SK-N-SH treated with all-trans-retinoic acid at 6 μM for 48 hours (cell line): Measurements from ENCODE around the gene CTDSP1.

Experiments used
- ESRRG ChIP-seq: fragments of 250-450 bp; sonication (Bioruptor Pico); IDR thresholded peaks from 2 replicates; pipeline ENCODE4 v1.6.1; 2021; ENCODE audit warnings: mild to moderate bottlenecking
- ISL1 ChIP-seq: fragments of 250-450 bp; sonication (Bioruptor Pico); IDR thresholded peaks from 2 replicates; pipeline ENCODE4 v2.1.2; 2022; ENCODE audit warnings: mild to moderate bottlenecking, moderate library complexity
- OSR1 ChIP-seq: fragments of 250-450 bp; sonication (Bioruptor Pico); IDR thresholded peaks from 2 replicates; pipeline ENCODE4 v1.8.0; 2022; ENCODE audit warnings: moderate library complexity, mild to moderate bottlenecking, inconsistent platforms
- RARB ChIP-seq: fragments of 250-450 bp; sonication (Bioruptor Pico); IDR thresholded peaks from 2 replicates; pipeline ENCODE4 v1.8.0; 2021; ENCODE audit warnings: mild to moderate bottlenecking, moderate library complexity
- TCF4 ChIP-seq: fragments of 250-450 bp; sonication (Bioruptor Pico); IDR thresholded peaks from 2 replicates; pipeline ENCODE4 v1.8.0; 2021; ENCODE audit warnings: mild to moderate bottlenecking, moderate library complexity, borderline replicate concordance
- TOX ChIP-seq: fragments of 250-450 bp; sonication (Bioruptor Pico); IDR thresholded peaks from 2 replicates; pipeline ENCODE4 v1.8.0; 2021; ENCODE audit warnings: mild to moderate bottlenecking, moderate library complexity, borderline replicate concordance
- ZC3H10 ChIP-seq: fragments of 250-450 bp; sonication (Bioruptor Pico); IDR thresholded peaks from 2 replicates; pipeline ENCODE4 v1.5.1; 2021; ENCODE audit warnings: mild to moderate bottlenecking, moderate library complexity
- ZFP3 ChIP-seq: fragments of 250-450 bp; sonication (Bioruptor Pico); IDR thresholded peaks from 2 replicates; pipeline ENCODE4 v1.5.0; 2020; ENCODE audit warnings: mild to moderate bottlenecking, moderate library complexity
- ZNF565 ChIP-seq: fragments of 450-650 bp; formaldehyde crosslinking; conservative IDR thresholded peaks from 2 replicates; pipeline ENCODE4 v1.5.0; 2020; ENCODE audit warnings: low read depth, mild to moderate bottlenecking, moderate library complexity
- TF ChIP-seq, protein P1 (sequence below): fragments of 250-450 bp; sonication (Bioruptor Pico); IDR thresholded peaks from 2 replicates; pipeline ENCODE4 v1.8.0; 2020; ENCODE audit warnings: mild to moderate bottlenecking, moderate library complexity, borderline replicate concordance
- TF ChIP-seq, protein P2 (sequence below): fragments of 250-450 bp; sonication (Bioruptor Pico); IDR thresholded peaks from 2 replicates; pipeline ENCODE4 v1.5.1; 2021; ENCODE audit warnings: mild to moderate bottlenecking, moderate library complexity
- TF ChIP-seq, protein P3 (sequence below): fragments of 250-450 bp; sonication (Bioruptor Pico); IDR thresholded peaks from 2 replicates; pipeline ENCODE4 v1.5.0; 2020; ENCODE audit warnings: mild to moderate bottlenecking, moderate library complexity

DNA sequence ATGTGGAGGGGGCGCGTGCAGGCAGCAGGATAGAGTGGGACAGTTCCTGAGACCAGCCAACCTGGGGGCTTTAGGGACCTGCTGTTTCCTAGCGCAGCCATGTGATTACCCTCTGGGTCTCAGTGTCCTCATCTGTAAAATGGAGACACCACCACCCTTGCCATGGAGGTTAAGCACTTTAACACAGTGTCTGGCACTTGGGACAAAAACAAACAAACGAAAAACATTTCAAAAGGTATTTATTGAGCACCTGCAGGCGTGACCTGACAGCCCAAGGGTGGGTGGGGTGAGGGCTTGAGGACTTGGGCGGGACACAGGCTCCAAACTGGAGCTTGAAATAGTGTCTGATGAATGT is 4.6 kb upstream of the CTDSP1 start:
- TF ChIP-seq ISL1 (CRISPR knock-in tag) (no peak), RARB (CRISPR knock-in tag) (no peak), TOX (CRISPR knock-in tag) (no peak), ESRRG (CRISPR knock-in tag) (no peak), OSR1 (CRISPR knock-in tag) (no peak), ZFP3 (CRISPR knock-in tag) (no peak), ZC3H10 (CRISPR knock-in tag) (no peak), TCF4 (no peak), ZNF565 (CRISPR knock-in tag) (no peak)
- TF ChIP-seq, protein P1, sequence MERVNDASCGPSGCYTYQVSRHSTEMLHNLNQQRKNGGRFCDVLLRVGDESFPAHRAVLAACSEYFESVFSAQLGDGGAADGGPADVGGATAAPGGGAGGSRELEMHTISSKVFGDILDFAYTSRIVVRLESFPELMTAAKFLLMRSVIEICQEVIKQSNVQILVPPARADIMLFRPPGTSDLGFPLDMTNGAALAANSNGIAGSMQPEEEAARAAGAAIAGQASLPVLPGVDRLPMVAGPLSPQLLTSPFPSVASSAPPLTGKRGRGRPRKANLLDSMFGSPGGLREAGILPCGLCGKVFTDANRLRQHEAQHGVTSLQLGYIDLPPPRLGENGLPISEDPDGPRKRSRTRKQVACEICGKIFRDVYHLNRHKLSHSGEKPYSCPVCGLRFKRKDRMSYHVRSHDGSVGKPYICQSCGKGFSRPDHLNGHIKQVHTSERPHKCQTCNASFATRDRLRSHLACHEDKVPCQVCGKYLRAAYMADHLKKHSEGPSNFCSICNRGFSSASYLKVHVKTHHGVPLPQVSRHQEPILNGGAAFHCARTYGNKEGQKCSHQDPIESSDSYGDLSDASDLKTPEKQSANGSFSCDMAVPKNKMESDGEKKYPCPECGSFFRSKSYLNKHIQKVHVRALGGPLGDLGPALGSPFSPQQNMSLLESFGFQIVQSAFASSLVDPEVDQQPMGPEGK (CRISPR knock-in tag), result no peak
- TF ChIP-seq, protein P2, sequence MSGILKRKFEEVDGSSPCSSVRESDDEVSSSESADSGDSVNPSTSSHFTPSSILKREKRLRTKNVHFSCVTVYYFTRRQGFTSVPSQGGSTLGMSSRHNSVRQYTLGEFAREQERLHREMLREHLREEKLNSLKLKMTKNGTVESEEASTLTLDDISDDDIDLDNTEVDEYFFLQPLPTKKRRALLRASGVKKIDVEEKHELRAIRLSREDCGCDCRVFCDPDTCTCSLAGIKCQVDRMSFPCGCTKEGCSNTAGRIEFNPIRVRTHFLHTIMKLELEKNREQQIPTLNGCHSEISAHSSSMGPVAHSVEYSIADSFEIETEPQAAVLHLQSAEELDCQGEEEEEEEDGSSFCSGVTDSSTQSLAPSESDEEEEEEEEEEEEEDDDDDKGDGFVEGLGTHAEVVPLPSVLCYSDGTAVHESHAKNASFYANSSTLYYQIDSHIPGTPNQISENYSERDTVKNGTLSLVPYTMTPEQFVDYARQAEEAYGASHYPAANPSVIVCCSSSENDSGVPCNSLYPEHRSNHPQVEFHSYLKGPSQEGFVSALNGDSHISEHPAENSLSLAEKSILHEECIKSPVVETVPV (CRISPR knock-in tag), result no peak
- TF ChIP-seq, protein P3, sequence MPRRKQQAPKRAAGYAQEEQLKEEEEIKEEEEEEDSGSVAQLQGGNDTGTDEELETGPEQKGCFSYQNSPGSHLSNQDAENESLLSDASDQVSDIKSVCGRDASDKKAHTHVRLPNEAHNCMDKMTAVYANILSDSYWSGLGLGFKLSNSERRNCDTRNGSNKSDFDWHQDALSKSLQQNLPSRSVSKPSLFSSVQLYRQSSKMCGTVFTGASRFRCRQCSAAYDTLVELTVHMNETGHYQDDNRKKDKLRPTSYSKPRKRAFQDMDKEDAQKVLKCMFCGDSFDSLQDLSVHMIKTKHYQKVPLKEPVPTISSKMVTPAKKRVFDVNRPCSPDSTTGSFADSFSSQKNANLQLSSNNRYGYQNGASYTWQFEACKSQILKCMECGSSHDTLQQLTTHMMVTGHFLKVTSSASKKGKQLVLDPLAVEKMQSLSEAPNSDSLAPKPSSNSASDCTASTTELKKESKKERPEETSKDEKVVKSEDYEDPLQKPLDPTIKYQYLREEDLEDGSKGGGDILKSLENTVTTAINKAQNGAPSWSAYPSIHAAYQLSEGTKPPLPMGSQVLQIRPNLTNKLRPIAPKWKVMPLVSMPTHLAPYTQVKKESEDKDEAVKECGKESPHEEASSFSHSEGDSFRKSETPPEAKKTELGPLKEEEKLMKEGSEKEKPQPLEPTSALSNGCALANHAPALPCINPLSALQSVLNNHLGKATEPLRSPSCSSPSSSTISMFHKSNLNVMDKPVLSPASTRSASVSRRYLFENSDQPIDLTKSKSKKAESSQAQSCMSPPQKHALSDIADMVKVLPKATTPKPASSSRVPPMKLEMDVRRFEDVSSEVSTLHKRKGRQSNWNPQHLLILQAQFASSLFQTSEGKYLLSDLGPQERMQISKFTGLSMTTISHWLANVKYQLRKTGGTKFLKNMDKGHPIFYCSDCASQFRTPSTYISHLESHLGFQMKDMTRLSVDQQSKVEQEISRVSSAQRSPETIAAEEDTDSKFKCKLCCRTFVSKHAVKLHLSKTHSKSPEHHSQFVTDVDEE (CRISPR knock-in tag), result no peak
